G401.6 (cell line): ENCODE data around the gene HOMER2.

ENCODE experiments used
- FAIRE-seq: peaks from 2 replicates; lab custom pipeline; 2012; peaks lifted over from hg19 to GRCh38; lab: Jason Lieb, UNC

Gene HOMER2

DNA sequence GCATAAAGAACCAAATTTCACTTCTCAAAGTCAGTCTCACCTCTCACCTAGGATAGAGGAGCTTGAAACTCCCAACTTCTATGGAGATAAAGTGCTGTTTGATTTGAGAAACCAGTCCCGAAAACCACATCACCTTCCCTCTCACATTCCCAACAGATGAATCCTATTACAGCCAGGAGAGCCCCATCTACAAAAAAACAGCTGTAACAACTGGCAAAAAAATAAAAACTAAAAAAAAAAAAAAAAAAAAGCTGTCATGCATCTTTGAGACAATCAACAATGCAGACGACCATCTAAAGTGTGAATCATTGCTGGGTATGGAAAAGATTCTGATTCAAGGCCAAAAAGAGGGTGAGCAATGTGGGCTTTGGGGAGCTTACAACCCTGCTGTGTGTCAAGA is 23.8 kb downstream of the HOMER2 start:
- FAIRE-seq, result no peak

DNA sequence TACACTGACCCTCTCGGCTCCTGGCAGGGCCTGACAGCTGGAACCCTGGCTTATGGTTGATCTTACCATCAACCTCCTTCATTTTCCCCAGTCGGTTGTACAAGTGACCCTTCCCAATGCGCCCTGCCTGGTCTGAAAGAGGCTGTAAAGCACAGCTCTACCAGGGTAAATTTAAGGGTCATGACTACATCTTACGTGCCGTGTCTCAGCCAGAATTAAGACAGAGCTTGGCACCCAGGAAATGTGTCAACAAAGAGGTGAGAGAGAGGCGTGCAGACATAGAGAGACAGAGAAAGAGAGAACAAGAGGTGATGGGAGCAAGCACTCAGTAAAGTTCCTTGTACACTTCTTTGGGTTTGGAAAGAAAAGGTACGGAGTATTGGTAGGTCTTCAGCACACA is 28.8 kb downstream of the HOMER2 start:
- FAIRE-seq, result no peak

DNA sequence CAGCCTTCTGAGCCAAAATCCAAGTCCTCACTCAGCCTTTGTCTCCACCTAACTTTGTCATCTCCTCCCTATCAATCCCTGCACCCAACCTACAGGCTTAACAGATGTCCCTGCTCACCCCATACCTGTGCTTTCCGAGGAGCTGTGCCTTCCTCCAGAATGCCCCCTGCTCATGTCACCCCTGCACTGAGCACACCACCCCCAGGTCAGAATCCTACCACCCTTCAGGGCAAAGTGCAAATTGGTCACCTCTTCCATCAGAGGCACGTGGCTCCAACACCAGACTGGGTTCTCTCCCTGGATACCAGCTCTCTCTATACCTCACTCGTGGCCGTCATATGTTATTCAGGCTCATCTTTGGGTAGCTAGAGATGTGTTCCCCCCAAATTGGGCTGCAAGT is 29.8 kb downstream of the HOMER2 start:
- FAIRE-seq, result no peak

DNA sequence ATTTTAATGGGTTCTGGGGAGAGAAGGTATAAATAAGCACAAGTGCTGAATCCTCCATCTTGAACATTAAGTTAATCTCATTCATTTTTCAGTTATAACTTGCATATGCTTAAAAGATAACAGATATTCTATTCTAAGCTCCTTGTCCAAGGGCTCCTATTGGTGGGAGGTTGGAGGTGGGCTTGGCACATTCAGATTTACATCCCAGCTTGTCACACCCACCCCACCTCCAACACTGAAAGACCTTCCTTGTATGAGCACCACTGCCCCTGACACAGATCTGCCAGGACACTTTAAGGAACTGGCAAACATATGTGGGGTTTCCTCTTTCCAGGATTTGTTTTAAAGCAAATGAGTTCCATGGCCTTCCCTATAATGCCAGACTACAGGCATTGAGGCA is 30.6 kb downstream of the HOMER2 start:
- FAIRE-seq, result no peak

DNA sequence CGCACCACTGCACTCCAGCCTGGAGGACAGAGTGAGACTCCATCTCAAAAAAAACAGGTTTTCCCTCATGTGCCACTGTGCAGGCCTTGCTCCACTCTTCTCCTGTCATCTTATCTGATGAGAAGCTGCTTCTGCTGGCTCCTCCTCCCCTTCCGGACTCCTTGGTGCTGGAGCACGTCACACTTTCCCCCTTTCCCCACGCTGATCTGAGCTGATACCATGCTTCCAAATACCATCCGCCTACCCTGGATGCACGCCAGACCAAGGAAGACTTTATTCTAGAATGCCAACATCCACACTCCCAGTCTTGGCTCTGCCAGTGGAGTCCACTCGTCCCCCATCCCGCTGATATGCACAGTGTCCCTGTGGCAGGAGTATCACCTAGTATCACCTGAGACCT is 31.3 kb downstream of the HOMER2 start:
- no peak for FAIRE-seq

DNA sequence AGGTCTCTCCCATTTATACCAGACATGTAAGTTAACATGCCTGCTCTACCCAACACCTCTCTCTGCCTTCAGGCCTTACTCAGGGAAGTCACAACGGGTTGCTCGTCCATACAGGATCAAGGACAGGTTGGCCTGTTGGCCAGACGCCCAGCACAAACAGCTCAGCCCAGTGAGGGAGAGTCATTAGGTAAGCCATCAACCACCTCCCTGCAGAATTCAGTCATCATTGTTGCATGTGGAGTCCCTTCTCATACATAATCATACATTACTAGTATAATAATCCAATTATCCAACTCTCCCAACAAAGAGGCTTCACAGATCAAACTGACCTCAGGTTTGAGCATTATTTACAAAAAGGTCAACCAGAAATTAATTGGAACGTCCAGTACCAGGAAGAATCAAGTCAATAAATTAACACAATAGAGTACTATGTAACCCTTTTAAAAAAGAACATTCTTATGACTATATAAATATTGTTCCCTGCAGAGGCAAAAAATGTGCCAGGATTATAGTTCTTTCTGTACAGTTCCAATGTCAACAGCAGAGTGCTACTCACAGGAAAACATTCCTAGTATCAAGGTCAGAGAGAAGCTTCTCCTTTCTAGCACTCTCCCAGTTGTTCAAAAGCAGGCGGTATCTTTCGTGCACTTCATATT is 33.2 kb downstream of the HOMER2 start:
- no peak for FAIRE-seq

DNA sequence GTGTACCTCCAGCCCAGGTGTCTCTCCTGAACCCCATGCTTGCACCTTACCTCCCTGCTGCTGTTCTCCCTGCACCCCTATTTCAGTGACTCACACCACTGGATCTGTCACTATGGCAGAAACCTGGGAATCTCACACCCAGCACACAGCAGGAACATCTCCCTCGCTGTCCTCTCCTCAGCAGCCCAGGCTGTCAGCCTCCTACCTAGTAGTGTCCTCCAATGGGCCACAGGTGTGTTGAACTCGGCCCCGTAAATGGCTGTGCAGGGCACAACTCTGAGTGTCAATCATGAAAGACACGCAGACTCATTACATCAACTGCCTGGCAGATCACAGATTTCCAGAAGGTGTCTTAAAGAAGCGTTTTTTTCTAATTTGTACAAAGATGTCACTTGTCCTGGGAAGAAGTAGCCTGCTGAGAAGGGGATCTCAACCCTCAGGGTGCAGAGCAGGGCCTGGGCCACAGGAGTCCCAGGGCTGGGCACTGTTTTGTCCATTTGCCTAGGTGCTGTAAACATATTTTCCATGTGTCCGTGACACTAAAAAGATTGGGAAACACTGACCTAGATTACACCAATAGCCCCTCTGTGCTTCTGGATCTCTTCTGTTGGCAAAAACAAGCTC is 33.8 kb downstream of the HOMER2 start:
- no peak for FAIRE-seq

DNA sequence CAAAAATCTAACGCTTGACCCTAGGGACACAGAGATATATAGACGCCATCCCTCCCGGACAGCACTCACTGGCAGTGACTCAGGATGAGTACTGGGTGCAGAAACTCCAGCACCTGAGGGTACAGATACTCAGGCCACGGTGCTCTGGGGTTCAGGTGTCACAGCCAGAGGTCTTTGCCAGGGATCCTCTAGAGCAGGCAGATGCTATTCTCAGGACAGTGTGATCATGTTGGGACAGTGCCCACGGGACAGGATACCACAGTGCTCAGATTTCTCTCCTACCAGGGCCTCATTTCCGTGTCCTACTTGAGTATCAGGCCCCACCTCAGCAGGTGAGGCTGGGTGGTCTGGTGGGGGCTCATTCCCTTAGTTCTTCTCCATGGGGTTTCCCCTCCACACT is 34.4 kb downstream of the HOMER2 start:
- no peak for FAIRE-seq

DNA sequence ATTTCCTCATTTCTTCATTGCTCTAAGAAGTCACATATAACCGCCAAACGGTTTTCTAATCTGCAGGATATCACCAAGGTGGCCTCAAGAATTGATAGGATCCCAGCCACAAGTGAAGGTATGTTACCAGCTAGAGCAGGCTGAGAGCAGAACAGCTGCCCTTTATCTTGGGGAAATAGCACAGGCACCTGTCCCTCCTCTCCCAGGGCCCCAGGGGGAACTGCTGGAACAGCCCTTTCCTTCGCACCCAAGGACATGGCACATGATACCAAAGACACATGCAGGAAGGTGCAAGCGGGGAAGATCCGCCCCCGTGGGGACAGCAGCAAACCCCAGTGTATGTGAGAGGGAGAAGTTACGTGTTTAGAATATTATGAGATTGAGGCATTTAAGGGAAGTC is 35.3 kb downstream of the HOMER2 start:
- FAIRE-seq, result no peak

DNA sequence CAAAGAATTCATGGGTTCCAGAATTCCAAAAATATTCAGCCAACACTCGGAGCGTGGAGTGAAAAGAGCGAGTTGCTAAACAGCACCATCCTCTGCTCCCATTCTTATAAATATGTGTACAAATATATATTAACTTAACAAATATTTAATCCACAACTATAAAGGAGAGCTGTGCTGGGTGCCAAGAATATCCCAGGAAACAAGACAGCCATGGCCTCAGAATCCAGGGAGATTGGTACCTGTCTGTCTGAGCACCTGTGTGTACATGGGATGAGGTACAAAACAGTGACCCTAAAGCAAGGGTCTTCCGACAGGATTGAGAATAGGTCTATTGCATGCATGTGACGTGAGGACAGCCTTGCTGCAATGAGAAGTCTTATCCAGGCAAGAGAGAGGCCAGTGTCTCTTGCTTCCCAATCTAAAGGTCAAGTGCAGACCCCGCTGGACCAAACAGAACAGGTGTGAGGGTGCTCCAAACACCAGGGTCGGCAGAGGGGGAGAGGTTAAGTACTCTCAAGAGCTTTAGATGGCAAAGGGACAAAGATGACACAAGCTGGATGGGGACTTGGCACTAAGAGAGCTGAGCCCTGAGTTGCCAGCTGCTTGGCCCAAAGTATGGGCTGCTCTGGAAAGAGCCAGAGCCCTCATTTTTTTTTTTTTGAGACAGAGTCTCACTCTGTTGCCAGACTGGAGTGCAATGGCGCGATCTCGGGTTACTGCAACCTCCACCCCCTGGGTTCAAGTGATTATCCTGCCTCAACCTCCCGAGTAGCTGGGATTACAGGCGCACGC is 36.2 kb downstream of the HOMER2 start:
- FAIRE-seq, result no peak

DNA sequence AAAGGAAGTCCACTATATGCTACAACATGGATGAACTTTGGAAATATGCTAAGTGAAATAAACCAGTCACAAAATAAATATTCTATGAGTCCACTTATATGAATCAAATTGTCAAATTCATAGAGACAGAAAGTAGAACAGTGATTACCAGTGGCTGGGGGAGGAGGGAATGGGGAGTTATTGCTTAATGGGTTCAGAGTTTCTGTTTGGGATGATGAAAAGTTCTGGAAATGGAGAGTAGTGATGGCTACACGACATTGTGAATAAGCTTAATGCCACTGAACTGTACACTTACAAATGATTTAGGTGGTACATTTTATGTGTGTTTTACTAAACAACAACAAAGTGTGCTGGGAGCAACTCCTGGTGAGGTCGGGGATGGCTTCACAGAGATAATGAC is 38.1 kb downstream of the HOMER2 start:
- no peak for FAIRE-seq

DNA sequence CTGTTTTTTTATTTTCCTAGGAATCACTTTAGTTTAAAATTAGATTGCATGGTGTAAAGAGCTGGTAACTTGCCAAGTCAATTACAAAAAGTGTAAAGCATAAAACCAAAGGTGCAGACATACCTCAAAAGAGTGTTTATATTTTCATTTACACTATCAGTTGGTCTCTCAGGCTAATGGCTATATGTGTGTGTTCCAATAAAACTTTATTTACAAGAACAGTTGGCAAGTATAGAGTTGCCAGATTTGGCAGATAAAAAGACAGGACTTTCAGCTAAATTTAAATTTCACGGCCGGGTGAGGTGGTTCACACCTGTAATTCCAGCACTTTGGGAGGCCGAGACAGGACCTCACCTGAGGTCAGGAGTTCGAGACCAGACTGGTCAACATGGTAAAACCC is 41.1 kb downstream of the HOMER2 start:
- FAIRE-seq, result no peak

DNA sequence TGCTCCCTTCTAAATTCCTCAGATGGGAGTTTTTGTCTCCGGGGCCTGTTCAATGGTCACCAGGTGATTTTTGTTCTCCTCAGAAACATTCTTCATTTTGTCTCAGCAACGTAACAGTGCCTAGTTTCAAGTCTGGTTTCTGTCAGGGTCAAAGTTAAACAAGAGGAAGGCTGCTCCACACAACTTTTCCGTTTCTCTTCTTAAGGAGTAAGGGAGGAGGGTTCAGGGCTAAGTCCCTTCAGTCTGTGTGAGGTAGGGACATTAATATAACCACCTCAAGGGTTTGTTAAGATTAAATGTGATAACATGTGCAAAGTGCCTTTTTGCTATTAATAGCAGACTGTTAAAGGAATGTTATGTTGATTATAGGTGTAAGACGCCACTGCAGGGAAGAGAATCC is 41.8 kb downstream of the HOMER2 start:
- no peak for FAIRE-seq

DNA sequence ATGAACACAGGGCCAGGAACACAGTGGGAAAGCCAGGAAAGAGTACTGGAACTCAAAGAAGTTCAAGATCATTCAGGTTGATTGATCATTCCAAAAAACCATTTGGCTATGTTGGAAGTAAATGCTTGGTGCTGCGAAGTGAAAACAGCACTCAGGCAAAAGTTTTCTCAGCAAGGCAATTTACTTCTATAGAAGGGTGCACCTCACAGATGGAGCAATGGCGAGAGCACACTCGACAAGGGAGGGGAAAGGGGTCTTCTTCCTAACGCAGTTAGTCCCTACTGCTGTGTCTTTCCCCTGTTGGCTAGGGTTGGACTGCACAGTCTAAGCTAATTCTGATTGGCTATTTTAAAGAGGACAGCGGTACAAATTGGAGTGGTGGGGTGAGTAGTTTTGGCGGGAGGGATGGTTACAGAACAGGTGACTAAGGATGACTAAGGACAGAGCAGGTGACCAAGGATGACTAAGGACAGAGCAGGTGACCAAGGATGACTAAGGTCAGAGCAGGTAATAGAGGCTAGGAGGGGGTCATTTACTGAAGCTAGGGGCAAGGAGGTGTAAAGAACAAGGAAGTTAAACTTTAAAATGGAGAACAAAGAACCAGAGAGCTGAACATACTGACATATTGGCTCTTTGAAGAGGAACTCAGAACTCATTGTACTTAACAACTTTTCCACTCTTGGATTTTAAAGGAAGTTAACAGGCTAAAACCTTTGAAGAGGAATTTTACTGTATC is 43.3 kb downstream of the HOMER2 start:
- FAIRE-seq, result no peak

DNA sequence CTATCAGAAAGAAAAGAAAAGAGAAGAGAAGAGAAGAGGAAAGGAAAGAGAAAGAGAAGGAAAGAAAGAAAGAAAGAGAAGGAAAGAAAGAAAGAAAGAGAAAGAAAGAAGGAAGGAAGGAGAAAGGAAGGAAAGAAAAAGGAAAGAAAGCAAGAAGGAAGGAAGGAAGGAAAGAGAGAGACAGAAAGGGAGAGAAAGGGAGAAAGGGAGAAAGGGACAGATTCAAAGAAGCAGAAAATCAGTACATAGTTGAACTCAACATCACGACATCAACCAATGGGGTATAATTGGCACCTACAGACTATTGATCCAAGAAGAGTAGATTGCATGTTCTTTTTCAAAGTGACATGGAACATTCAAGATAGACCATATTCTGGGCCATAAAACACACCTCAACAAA is 45.2 kb downstream of the HOMER2 start:
- FAIRE-seq, result no peak

DNA sequence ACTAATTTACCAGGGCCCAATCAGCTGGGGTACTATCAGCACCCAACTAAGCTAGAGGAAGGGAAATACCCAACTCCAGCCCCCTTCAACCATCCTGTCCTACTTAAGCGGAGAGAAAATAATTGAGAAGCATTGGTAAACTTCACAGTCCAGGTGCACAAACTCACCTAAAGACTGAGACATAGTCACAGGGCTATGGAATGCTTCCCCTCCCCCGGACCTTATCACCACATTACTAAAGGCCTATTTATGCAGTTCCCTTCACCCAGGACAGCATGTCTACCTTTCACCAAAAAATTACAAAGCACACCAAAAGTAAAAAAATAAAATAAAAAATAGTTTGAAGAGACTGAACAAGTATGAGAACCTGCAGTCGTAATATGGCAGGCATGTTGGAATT is 47.9 kb downstream of the HOMER2 start:
- FAIRE-seq, result no peak

DNA sequence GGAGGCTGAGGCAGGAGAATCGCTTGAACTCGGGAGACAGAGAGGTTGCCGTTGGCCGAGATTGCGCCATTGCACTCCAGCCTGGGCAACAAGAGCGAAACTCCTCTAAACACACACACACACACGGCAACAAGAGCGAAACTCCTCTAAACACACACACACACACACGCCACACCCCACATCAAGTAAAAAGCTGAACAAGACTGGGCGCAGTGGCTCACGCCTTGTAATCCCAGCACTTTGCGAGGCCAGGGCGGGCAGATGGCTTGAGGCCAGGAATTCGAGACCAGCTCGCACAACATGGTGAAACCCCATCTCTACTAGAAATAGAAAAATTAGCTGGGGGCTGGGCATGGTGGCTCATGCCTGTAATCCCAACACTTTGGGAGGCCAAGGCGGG is 49.0 kb downstream of the HOMER2 start:
- FAIRE-seq, result no peak

DNA sequence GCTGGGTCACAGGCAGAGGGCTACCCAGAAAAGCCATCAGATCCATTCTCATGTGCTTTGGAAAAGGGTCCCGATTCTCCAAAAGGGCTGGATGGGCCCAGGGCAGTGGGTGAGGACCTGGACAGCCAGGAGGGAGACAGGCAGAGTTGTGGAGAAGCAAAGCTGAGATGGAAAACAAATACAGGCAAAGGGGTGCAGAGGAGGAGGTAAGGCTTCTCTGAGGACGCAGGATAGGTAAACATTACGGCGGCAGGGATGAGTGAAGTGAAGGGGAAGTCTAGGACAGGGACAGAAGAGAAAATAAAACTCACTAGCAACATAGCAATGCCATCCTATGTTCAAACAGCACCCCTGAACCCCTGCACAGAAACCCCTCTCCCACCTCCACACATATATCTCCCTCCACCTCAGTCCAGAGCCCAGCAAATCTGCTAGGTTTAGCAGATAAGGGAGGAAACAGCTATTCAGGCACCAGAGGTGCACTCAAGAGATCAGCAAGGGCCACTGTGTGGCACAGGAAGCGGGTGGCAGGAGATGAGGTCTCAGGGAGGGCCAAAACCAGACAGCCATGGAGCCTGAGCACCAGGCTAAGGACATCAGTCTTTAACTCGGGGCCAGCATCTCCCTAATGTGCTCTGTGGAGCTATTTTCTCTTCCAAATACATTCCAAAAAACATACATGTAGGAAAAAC is 51.3 kb downstream of the HOMER2 start:
- FAIRE-seq, result no peak

DNA sequence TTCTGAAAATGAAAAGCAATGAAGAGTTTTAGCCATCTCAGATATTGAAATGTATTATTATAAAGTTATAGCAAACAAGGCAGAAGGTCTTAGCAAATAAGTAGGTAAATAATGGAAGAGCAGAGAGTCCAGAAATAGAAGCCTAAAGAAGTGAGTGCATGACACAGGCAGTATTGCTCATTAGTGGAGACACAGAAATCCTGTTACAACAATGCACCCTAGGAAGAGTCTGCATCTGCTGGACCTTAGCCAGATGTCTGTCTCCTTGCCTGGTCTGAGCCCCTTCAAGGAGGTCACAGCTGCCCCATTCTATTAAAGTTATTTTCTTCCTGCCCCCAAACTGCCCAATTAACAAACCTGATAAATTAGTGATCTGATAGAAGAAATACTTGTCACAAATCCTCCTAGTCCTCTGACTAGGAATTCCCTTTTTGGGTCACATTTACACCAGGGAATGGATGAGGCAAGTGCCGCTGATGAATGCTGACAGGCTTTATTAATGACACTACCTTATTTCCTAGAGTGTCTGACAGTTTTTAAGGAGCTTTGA is 51.9 kb downstream of the HOMER2 start:
- FAIRE-seq, result no peak

DNA sequence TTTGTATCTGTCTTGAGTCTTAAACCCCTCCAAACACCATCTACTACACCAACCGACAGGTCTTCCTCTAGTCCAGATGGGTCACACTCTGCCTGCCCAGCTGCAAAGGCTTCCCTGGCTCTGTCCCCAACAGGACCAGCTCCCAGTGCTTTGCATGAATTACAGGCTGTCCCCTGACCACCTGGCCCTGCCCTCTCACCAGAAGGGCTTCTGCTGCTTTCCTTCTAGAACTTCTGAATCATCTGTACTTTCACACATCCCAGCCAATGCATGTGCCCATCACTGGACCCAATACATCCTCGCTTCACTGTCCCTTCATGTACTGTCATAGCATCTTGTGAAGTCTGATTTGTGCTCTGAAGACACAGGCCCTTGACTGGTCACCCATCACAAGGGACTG is 53.6 kb downstream of the HOMER2 start:
- no peak for FAIRE-seq

DNA sequence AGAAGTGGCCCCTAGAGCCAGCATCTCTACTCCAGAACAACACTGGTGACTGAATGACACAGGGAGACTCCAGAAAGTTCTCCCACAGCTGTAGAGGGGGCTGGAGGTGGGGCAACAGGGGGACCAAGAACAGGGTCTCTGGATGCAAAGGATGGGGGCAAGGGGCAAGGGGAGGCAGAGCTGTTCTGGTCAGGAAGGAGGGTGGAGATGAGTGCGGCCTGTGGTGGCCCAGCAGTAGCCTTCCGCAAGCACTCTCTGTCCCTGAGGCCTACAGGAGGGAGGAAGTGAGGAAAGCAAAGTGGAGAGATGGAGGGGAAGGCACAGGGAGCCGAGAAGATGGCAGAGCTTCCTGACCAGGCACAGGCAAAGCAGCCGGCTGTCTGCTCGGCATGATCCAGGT is 56.5 kb downstream of the HOMER2 start:
- no peak for FAIRE-seq

DNA sequence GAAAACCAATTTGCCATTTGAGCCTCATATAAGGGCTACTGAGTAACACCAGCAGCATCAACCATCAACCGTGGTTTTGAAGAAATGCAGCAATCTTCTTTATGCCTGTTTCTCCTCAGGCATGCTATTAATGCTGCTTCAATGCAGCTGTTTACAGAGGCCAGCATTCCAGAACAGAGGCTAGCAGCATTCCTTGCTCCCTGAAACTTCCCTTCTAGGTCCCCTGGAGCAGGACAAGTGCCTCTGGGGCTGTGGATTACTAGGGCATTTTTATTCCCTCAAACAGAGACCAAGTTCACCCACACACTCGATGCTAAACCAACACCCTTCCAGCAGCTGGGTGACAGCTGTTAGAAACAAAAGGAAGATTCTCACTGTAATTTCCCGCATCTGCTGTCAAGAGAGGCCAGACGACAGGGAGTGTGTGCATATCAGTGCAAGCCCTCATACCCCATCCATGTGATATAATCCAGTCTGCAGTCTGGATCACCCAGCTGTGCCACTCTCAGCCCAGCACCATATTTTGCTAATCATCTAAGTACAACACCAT is 57.5 kb downstream of the HOMER2 start:
- FAIRE-seq, result no peak
